GM12878 (cell line): ENCODE data around the gene POU6F2. TPM values are rescaled to one million over a fixed set of nuclear protein-coding genes. Genes with fewer than 3 reads are reported as not detected.

Experiments used
- ATAC-seq: fragments of 200-7000 bp; cut with Tn5 transposase; 3 replicates; pipeline ENCODE4 v1.9.1; 2020; ENCODE audit warnings: mild to moderate bottlenecking, moderate library complexity
- BruUV-seq: library from RNA; stranded (reverse); fragments of 400-500 nt; replicated peaks from 2 replicates; lab custom pipeline; 2021; lab: Mats Ljungman, UMichigan
- CTCF ChIA-PET: fragments of 300-600 bp; sonication (Branson Sonifier 250); formaldehyde crosslinking; extraction: SDS; loops from one replicate; lab custom pipeline; 2021; ENCODE audit warnings: inconsistent platforms; lab: Yijun Ruan, JAX
- POLR2A ChIA-PET: fragments of 350-600 bp; formaldehyde crosslinking; extraction: SDS; loops from one replicate; lab custom pipeline; 2021; ENCODE audit warnings: inconsistent platforms; lab: Charles Lee
- RAD21 ChIA-PET: fragments of 300-600 bp; sonication (Branson Sonifier 250); formaldehyde crosslinking; loops from one replicate; lab custom pipeline; 2023; ENCODE audit warnings: antibody characterized with exemption; ENCODE audit not compliant: unreplicated experiment; lab: Charles Lee
- SMC1A ChIA-PET: fragments of 300-600 bp; sonication (Branson Sonifier 250); formaldehyde crosslinking; loops from one replicate; lab custom pipeline; 2023; ENCODE audit not compliant: unreplicated experiment, uncharacterized antibody; lab: Charles Lee
- DNase-seq: peaks from one replicate; pipeline ENCODE4 v3.0.0-alpha.2; 2011; ENCODE audit warnings: low read depth, low spot score
- FAIRE-seq: peaks from 3 replicates; lab custom pipeline; 2011; peaks lifted over from hg19 to GRCh38; lab: Jason Lieb, UNC
- H2AFZ ChIP-seq: 2 replicates; pipeline ENCODE4 v1.6.0; 2011; ENCODE audit warnings: low read depth, low read length, control low read depth; ENCODE audit not compliant: control insufficient read depth
- H3K27ac ChIP-seq: 2 replicates; pipeline ENCODE4 v1.5.1; 2011; ENCODE audit warnings: control low read depth; ENCODE audit not compliant: control insufficient read depth, insufficient read depth
- H3K27me3 ChIP-seq, 2 experiments: replicated peaks in 1 of 2; 2 replicates each; pipeline versions ENCODE4 v1.6.0 to v1.6.1; 2011; ENCODE audit warnings: low read length in 1 of 2; ENCODE audit not compliant: control insufficient read depth in 2 of 2, insufficient read depth in 2 of 2
- H3K36me3 ChIP-seq, 2 experiments: 2 replicates each; pipeline ENCODE4 v1.5.1; 2011; ENCODE audit warnings: low read length in 1 of 2; ENCODE audit not compliant: control insufficient read depth in 2 of 2, insufficient read depth in 2 of 2
- H3K4me1 ChIP-seq: 2 replicates; pipeline ENCODE4 v1.6.1; 2011; ENCODE audit warnings: mild to moderate bottlenecking, low read length, moderate library complexity, mixed read lengths; ENCODE audit not compliant: control insufficient read depth, insufficient read depth
- H3K4me2 ChIP-seq: 2 replicates; pipeline ENCODE4 v1.6.0; 2011; ENCODE audit warnings: control low read depth; ENCODE audit not compliant: control insufficient read depth, insufficient read depth
- H3K4me3 ChIP-seq: fragments of 200-600 bp; sonication (generic); 2 replicates; pipeline ENCODE4 v1.5.1; 2016
- H3K79me2 ChIP-seq: 2 replicates; pipeline ENCODE4 v1.6.0; 2011; ENCODE audit warnings: low read length; ENCODE audit not compliant: control insufficient read depth, insufficient read depth
- H3K9ac ChIP-seq: 2 replicates; pipeline ENCODE4 v1.8.0; 2011; ENCODE audit warnings: low read length, control low read depth, mixed read lengths; ENCODE audit not compliant: control insufficient read depth, insufficient read depth
- H3K9me3 ChIP-seq: replicated peaks from 3 replicates; pipeline ENCODE4 v1.5.1; 2011; ENCODE audit warnings: mild to moderate bottlenecking, low read length; ENCODE audit not compliant: control insufficient read depth, insufficient read depth
- H4K20me1 ChIP-seq: 2 replicates; pipeline ENCODE4 v1.6.0; 2011; ENCODE audit not compliant: control insufficient read depth, insufficient read depth
- CEBPB ChIP-seq, 2 experiments: fragments of 150-350 bp in 1 of 2; IDR thresholded peaks; 2 replicates each; pipeline ENCODE4 v1.6.1; 2012 to 2014; ENCODE audit warnings: low read depth in 2 of 2, low read length in 2 of 2, borderline replicate concordance in 1 of 2, inconsistent platforms in 1 of 2
- CHD2 ChIP-seq: IDR thresholded peaks from 2 replicates; pipeline ENCODE4 v1.6.1; 2011; ENCODE audit warnings: low read depth, low read length, improper control_type of control experiment, borderline replicate concordance
- E2F8 ChIP-seq: fragments of 450-650 bp; IDR thresholded peaks from 2 replicates; pipeline ENCODE4 v1.6.1; 2018; ENCODE audit warnings: mild to moderate bottlenecking, low read depth, moderate library complexity; ENCODE audit not compliant: partially characterized antibody
- EZH2 ChIP-seq: IDR thresholded peaks from 2 replicates; pipeline ENCODE4 v1.6.1; 2012; ENCODE audit warnings: low read depth, mild to moderate bottlenecking, control low read depth, inconsistent platforms, low read length, borderline replicate concordance; ENCODE audit not compliant: control insufficient read depth
- HCFC1 ChIP-seq: fragments of 150-350 bp; IDR thresholded peaks from 2 replicates; pipeline ENCODE4 v1.6.1; 2014; ENCODE audit warnings: low read length
- MTA2 ChIP-seq: fragments of 450-650 bp; IDR thresholded peaks from 2 replicates; pipeline ENCODE4 v1.6.1; 2016; ENCODE audit warnings: low read depth, mild to moderate bottlenecking, moderate library complexity
- NKRF ChIP-seq: fragments of 450-650 bp; conservative IDR thresholded peaks from 2 replicates; pipeline ENCODE4 v1.6.1; 2017; ENCODE audit warnings: mild to moderate bottlenecking, moderate library complexity
- NR2C2 ChIP-seq: IDR thresholded peaks from 2 replicates; pipeline ENCODE4 v1.6.1; 2011; ENCODE audit warnings: borderline replicate concordance, low read depth; ENCODE audit not compliant: control insufficient read depth, insufficient read length
- RCOR1 ChIP-seq: conservative IDR thresholded peaks from 2 replicates; pipeline ENCODE4 v1.6.1; 2012; ENCODE audit warnings: low read depth, low read length, improper control_type of control experiment
- SREBF1 ChIP-seq: IDR thresholded peaks from 2 replicates; pipeline ENCODE4 v1.6.1; 2012; ENCODE audit warnings: mild to moderate bottlenecking, low read length
- STAT1 ChIP-seq: fragments of 450-650 bp; conservative IDR thresholded peaks from 2 replicates; pipeline ENCODE4 v1.6.1; 2014; ENCODE audit warnings: antibody characterized with exemption, mild to moderate bottlenecking
- WGBS: methylation state at CpG from one replicate; pipeline ENCODE4 v1.1.6; 2016; ENCODE audit warnings: low lambda C conversion rate; ENCODE audit not compliant: insufficient replicate concordance, insufficient coverage; ENCODE audit errors: missing lambda C conversion rate; 5-methylcytosine and 5-hydroxymethylcytosine counted together
- in situ Hi-C: fragments of 300-500 bp; cut with MboI; formaldehyde crosslinking; loops from 9 replicates; pipeline ENCODE4 v1.14.3; 2018; ENCODE audit warnings: mixed read lengths
- intact Hi-C: fragments of 100-400 bp; cut with micrococcal nuclease; formaldehyde crosslinking; loops from one replicate; pipeline ENCODE4 v1.14.2; 2022; ENCODE audit not compliant: unreplicated experiment
- polyA plus RNA-seq, 11 experiments: library from polyadenylated mRNA; depleted of rRNA in 4 of 11; unstranded in 6 of 11; stranded (reverse) in 5 of 11; fragments of >200 nt; fragmentation: Nextera tagmentation in 4 of 11; fragmentation: Illumina TruSeq in 1 of 11; extraction: Ambion mirVana in 4 of 11; extraction: Trizol in 1 of 11; gene quantifications; 1 replicate in 1 of 11; 2 replicates in 10 of 11; pipeline versions ENCODE4 v1.2.1 to v1.2.3, GENCODE V29; 2011 to 2016; ENCODE audit warnings: inconsistent platforms in 2 of 11, missing spikeins in 2 of 11, low read depth in 1 of 11
- total RNA-seq, 4 experiments: library from RNA; depleted of rRNA in 3 of 4; stranded (reverse); fragments of >200 nt in 3 of 4; fragmentation: Illumina TruSeq in 1 of 4; extraction: Trizol in 1 of 4; gene quantifications; 2 replicates each; pipeline versions ENCODE4 v1.2.1 to v1.2.3, GENCODE V29; 2013 to 2021
- TF ChIP-seq, protein P1 (sequence below): fragments of 450-650 bp; IDR thresholded peaks from 2 replicates; pipeline ENCODE4 v1.6.1; 2016; ENCODE audit warnings: mild to moderate bottlenecking

Gene POU6F2
- total and polyA plus RNA-seq, 10 of the 15 experiments (the other 5 are each of a cell fraction or from before 2014, with no cell fraction given), result 0.10 TPM; not detected in 9

GRCh38 chr7:39017369-39017915 lies 39.7 kb downstream of the POU6F2 start:
- ChIA-PET POLR2A (no interaction called here), RAD21 (no interaction called here), CTCF (interaction anchor here (0.5 kb wide), 1 partner anchor 23 kb away, joined by 3 read pairs; no protein-coding TSS in a partner anchor), SMC1A (no interaction called here)
- no peak overlapping the region for H3K4me2 ChIP-seq
- H3K9me3 ChIP-seq, result no peaks in the 10 kb centered on the region
- no peak overlapping the region for H3K9ac ChIP-seq
- no peak overlapping the region for H3K27ac ChIP-seq
- DNase-seq, result no peak
- no peak overlapping the region for H2AFZ ChIP-seq
- BruUV-seq, result no TSS peak
- intact Hi-C loops (no loop called here), in situ Hi-C loops (no loop called here)
- TF ChIP-seq HCFC1, result no peak
- no peak for TF ChIP-seq STAT1
- TF ChIP-seq SREBF1, result no peak
- no peak for TF ChIP-seq NR2C2
- TF ChIP-seq EZH2, result no peak
- TF ChIP-seq, protein P1, sequence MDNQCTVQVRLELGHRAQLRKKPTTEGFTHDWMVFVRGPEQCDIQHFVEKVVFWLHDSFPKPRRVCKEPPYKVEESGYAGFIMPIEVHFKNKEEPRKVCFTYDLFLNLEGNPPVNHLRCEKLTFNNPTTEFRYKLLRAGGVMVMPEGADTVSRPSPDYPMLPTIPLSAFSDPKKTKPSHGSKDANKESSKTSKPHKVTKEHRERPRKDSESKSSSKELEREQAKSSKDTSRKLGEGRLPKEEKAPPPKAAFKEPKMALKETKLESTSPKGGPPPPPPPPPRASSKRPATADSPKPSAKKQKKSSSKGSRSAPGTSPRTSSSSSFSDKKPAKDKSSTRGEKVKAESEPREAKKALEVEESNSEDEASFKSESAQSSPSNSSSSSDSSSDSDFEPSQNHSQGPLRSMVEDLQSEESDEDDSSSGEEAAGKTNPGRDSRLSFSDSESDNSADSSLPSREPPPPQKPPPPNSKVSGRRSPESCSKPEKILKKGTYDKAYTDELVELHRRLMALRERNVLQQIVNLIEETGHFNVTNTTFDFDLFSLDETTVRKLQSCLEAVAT, result no peak
- TF ChIP-seq CHD2, result no peak
- TF ChIP-seq E2F8, result no peak
- no peak for TF ChIP-seq RCOR1
- TF ChIP-seq NKRF, result no peak
- TF ChIP-seq MTA2, result no peak
- TF ChIP-seq CEBPB (IDR thresholded peaks at IDR 0.05; ENCODE audit: borderline replicate concordance in 1 of 2, low read depth in 2 of 2, low read length in 2 of 2), result no peak
- 21% methylated on average over 6 of the region's 6 CpGs for WGBS
- H3K36me3 ChIP-seq, result no peaks in the 10 kb centered on the region
- H3K4me1 ChIP-seq, result no peaks in the 10 kb centered on the region
- no peaks in the 10 kb centered on the region for H3K27me3 ChIP-seq
- no peaks in the 10 kb centered on the region for H3K79me2 ChIP-seq
- ATAC-seq, result no peak
- no peaks in the 10 kb centered on the region for H4K20me1 ChIP-seq
- FAIRE-seq, result no peak
- no peak overlapping the region for H3K4me3 ChIP-seq
